ENCODE measurements around the gene DNAJB13.

Gene DNAJB13

DNA sequence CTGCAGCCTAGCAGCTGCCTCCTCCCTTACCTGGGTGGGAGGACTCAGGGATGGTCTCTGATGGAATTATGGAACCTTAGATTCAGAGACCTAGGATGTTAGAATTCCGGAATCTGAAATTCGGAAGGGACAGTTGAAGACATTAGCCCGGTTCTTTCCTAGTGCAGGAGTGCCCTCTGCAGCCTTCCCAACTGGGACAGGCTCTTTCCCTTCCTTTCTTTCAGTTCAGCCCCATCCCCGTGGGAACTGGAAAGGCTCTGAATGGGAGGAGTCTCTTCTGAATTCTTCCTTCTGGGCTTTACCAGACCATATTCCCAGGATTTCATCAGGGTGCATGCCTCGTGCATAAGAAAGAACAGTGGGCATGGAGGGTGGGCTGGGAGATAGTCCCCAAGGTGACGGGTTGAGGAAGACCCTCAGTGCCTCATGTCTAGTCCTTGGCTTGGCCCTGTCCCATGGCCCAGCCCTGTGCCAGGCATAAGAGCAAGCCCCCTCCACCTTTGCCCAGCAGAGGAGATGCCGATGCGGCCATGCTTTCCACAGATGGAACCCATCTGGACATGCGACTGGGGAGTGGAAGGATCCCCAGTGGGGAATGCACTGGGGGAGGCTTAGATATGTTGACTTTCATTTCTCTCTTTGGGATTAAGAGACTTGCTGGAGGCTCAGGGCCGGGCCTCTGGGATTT lies 14.4 kb downstream of the DNAJB13 start:
- H3K9me3 ChIP-seq (ENCODE audit: control insufficient read depth in 1 of 2, low read length in 2 of 2): no peaks in the 10 kb centered on the region
- peaks cover 0 to 5% of the 10 kb centered on the region in 2 donors for H3K4me1 ChIP-seq (ENCODE audit: control insufficient read depth in 1 of 2, insufficient read depth in 2 of 2, low read length in 2 of 2)
- no peak overlapping the region for H3K27ac ChIP-seq (ENCODE audit: low read depth, low read length)
- H3K4me3 ChIP-seq (ENCODE audit: low read depth in 1 of 2, low read length in 2 of 2): no peak overlapping the region
- H3K36me3 ChIP-seq (ENCODE audit: control insufficient read depth in 1 of 2, insufficient read depth in 2 of 2, low read length in 2 of 2): no peaks in the 10 kb centered on the region
- no peak overlapping the region for H3K9ac ChIP-seq (ENCODE audit: low read depth in 1 of 2, low read length in 2 of 2)
- H3K27me3 ChIP-seq (ENCODE audit: control insufficient read depth in 1 of 2, insufficient read depth in 2 of 2, low read length in 2 of 2): no peaks in the 10 kb centered on the region

- H3K9me3 ChIP-seq (ENCODE audit: control insufficient read depth in 1 of 2, low read length in 2 of 2): no peaks in the 10 kb centered on the region
- no peak overlapping the region for H3K9ac ChIP-seq (ENCODE audit: low read depth in 1 of 2, low read length in 2 of 2)
- H3K27me3 ChIP-seq (ENCODE audit: control insufficient read depth in 1 of 2, insufficient read depth in 2 of 2, low read length in 2 of 2): no peaks in the 10 kb centered on the region
- H3K4me3 ChIP-seq (ENCODE audit: low read depth in 1 of 2, low read length in 2 of 2): no peak overlapping the region
- H3K36me3 ChIP-seq (ENCODE audit: control insufficient read depth in 1 of 2, insufficient read depth in 2 of 2, low read length in 2 of 2): no peaks in the 10 kb centered on the region
- H3K4me1 ChIP-seq (ENCODE audit: control insufficient read depth in 1 of 2, insufficient read depth in 2 of 2, low read length in 2 of 2): peaks cover 0 to 5% of the 10 kb centered on the region in 2 donors
- no peak overlapping the region for H3K27ac ChIP-seq (ENCODE audit: low read depth, low read length)
These were observed 14.9 kb downstream of the DNAJB13 start for GRCh38 chr11:73965764-73966121.

DNA sequence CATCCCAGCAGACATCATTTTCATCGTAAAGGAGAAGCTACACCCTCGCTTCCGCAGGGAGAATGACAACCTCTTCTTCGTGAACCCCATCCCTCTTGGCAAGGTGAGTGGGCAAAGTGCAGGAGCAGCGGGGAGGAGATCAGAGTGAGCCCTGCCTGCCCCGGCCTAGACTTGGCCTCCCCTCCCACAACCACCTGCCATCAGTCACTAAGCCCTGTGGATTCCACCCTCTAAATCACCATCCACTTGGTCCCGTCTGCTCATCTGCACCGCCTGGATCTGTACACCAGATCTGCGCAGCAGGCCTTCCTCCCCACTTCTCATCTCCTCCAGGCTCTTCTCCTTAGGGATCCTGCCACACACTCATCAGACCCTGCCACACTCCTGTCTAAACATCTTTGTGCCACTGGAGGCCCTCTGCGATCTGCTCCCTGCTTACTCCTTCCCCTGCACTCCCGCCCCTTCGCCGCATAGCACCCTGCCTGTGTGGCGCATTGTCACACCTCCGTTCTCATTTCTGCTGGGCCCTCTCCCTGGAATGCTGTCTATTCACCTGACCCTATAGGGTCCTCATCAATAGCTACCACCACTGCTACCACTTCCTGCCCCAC lies 17.6 kb downstream of the DNAJB13 start:
- Histone ChIP-seq H3K27ac (ENCODE audit: low read depth, low read length) (no peak overlapping the region), H3K4me3 (ENCODE audit: low read depth in 1 of 2, low read length in 2 of 2) (no peak overlapping the region), H3K36me3 (ENCODE audit: control insufficient read depth in 1 of 2, insufficient read depth in 2 of 2, low read length in 2 of 2) (no peaks in the 10 kb centered on the region), H3K4me1 (ENCODE audit: control insufficient read depth in 1 of 2, insufficient read depth in 2 of 2, low read length in 2 of 2) (peaks cover 10 to 12% of the 10 kb centered on the region in 2 donors), H3K27me3 (ENCODE audit: control insufficient read depth in 1 of 2, insufficient read depth in 2 of 2, low read length in 2 of 2) (no peaks in the 10 kb centered on the region), H3K9ac (ENCODE audit: low read depth in 1 of 2, low read length in 2 of 2) (no peak overlapping the region), H3K9me3 (ENCODE audit: control insufficient read depth in 1 of 2, low read length in 2 of 2) (no peaks in the 10 kb centered on the region)

GRCh38 chr11:73969091-73969490 lies 18.3 kb downstream of the DNAJB13 start:
- no peaks in the 10 kb centered on the region for H3K9me3 ChIP-seq (ENCODE audit: control insufficient read depth in 1 of 2, low read length in 2 of 2)
- peaks cover 0 to under 1% of the 10 kb centered on the region in 2 donors for H3K36me3 ChIP-seq (ENCODE audit: control insufficient read depth in 1 of 2, insufficient read depth in 2 of 2, low read length in 2 of 2)
- H3K9ac ChIP-seq (ENCODE audit: low read depth in 1 of 2, low read length in 2 of 2): no peak overlapping the region
- no peaks in the 10 kb centered on the region for H3K27me3 ChIP-seq (ENCODE audit: control insufficient read depth in 1 of 2, insufficient read depth in 2 of 2, low read length in 2 of 2)
- H3K27ac ChIP-seq (ENCODE audit: low read depth, low read length): no peak overlapping the region
- H3K4me1 ChIP-seq (ENCODE audit: control insufficient read depth in 1 of 2, insufficient read depth in 2 of 2, low read length in 2 of 2): peaks cover 16 to 19% of the 10 kb centered on the region in 2 donors
- no peak overlapping the region for H3K4me3 ChIP-seq (ENCODE audit: low read depth in 1 of 2, low read length in 2 of 2)

- H3K4me3 ChIP-seq (ENCODE audit: low read depth in 1 of 2, low read length in 2 of 2): no peak overlapping the region
- no peaks in the 10 kb centered on the region for H3K9me3 ChIP-seq (ENCODE audit: control insufficient read depth in 1 of 2, low read length in 2 of 2)
- no peaks in the 10 kb centered on the region for H3K27me3 ChIP-seq (ENCODE audit: control insufficient read depth in 1 of 2, insufficient read depth in 2 of 2, low read length in 2 of 2)
- no peak overlapping the region for H3K27ac ChIP-seq (ENCODE audit: low read depth, low read length)
- no peak overlapping the region for H3K9ac ChIP-seq (ENCODE audit: low read depth in 1 of 2, low read length in 2 of 2)
- peaks cover 20 to 26% of the 10 kb centered on the region in 2 donors for H3K4me1 ChIP-seq (ENCODE audit: control insufficient read depth in 1 of 2, insufficient read depth in 2 of 2, low read length in 2 of 2)
- peaks cover 9 to 10% of the 10 kb centered on the region in 2 donors for H3K36me3 ChIP-seq (ENCODE audit: control insufficient read depth in 1 of 2, insufficient read depth in 2 of 2, low read length in 2 of 2)
These were observed 19.4 kb downstream of the DNAJB13 start for GRCh38 chr11:73969991-73970800.

GRCh38 chr11:73971175-73971719 lies 20.4 kb downstream of the DNAJB13 start:
- peaks cover 16 to 20% of the 10 kb centered on the region in 2 donors for H3K36me3 ChIP-seq (ENCODE audit: control insufficient read depth in 1 of 2, insufficient read depth in 2 of 2, low read length in 2 of 2)
- no peak overlapping the region for H3K9ac ChIP-seq (ENCODE audit: low read depth in 1 of 2, low read length in 2 of 2)
- H3K4me1 ChIP-seq (ENCODE audit: control insufficient read depth in 1 of 2, insufficient read depth in 2 of 2, low read length in 2 of 2): peaks cover 20 to 29% of the 10 kb centered on the region in 2 donors
- no peaks in the 10 kb centered on the region for H3K27me3 ChIP-seq (ENCODE audit: control insufficient read depth in 1 of 2, insufficient read depth in 2 of 2, low read length in 2 of 2)
- no peak overlapping the region for H3K27ac ChIP-seq (ENCODE audit: low read depth, low read length)
- no peaks in the 10 kb centered on the region for H3K9me3 ChIP-seq (ENCODE audit: control insufficient read depth in 1 of 2, low read length in 2 of 2)
- H3K4me3 ChIP-seq (ENCODE audit: low read depth in 1 of 2, low read length in 2 of 2): no peak overlapping the region

DNA sequence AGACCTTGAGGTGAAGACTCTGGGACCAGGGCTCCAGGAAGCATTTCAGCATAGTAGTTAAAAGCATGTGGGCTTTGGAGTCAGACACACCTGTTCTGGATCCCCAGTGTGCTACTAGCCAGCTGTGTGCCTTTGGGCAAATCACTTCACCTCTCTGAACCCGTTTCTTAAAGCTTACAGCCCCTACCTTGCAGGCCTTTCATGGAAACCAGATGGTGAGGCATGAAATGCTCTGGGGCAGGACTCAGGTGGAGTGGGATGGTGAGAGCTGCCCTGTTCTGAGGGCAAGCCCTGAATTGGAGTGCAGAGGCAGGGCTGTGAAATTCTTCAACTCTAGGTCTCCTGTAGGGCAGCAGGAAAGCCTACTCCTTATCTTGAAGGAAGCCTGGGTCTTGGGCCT lies 21.4 kb downstream of the DNAJB13 start:
- Histone ChIP-seq H3K4me3 (ENCODE audit: low read depth in 1 of 2, low read length in 2 of 2) (no peak overlapping the region), H3K36me3 (ENCODE audit: control insufficient read depth in 1 of 2, insufficient read depth in 2 of 2, low read length in 2 of 2) (peaks cover 25 to 29% of the 10 kb centered on the region in 2 donors), H3K9me3 (ENCODE audit: control insufficient read depth in 1 of 2, low read length in 2 of 2) (no peaks in the 10 kb centered on the region), H3K9ac (ENCODE audit: low read depth in 1 of 2, low read length in 2 of 2) (no peak overlapping the region), H3K4me1 (ENCODE audit: control insufficient read depth in 1 of 2, insufficient read depth in 2 of 2, low read length in 2 of 2) (peaks cover 24 to 29% of the 10 kb centered on the region in 2 donors), H3K27ac (ENCODE audit: low read depth, low read length) (no peak overlapping the region), H3K27me3 (ENCODE audit: control insufficient read depth in 1 of 2, insufficient read depth in 2 of 2, low read length in 2 of 2) (no peaks in the 10 kb centered on the region)

DNA sequence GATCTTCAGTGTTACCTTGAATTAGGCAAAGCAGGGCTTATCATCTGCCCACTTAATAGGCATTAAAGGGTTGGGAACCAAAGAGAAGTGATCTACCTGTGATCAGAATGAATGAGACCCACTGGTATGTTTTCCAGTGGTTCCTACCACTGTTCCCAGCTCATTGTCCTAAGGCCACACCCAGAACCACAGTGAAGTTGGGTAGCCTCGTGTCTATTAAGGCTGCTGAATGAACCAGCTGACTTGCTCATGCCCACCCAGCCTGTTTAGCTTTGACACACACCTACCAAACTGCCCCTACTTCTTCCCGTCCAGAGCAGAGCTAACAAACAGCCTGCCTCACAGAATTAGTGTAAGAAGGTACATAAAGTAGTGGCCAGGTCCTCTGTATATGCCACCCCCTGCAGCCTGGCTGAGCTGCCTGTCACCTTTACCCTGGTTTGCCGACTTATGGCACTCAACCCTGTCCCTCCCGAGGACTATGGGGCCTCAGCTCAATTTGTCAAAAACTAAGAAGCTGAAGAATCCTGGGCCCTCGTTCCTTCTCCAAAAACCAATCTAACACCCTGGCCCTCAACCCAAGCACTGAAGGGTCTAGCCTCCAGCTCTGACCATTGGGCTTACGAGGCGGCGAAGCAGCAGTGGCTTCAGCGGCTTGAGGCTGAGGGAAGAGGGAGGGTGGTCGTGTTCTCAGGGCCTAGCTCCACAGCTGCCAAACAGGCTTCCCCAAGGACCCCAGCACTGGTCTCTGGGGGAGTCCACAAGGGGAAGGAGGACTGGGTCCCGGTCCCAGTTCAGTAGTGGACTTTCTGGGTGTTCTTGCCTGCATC lies 22.0 kb downstream of the DNAJB13 start:
- H3K27ac ChIP-seq (ENCODE audit: low read depth, low read length): no peak overlapping the region

GRCh38 chr11:73974604-73975478 lies 24.0 kb downstream of the DNAJB13 start:
- Histone ChIP-seq H3K4me1 (ENCODE audit: control insufficient read depth in 1 of 2, insufficient read depth in 2 of 2, low read length in 2 of 2) (peaks cover 34 to 49% of the 10 kb centered on the region in 2 donors), H3K36me3 (ENCODE audit: control insufficient read depth in 1 of 2, insufficient read depth in 2 of 2, low read length in 2 of 2) (peaks cover 44 to 47% of the 10 kb centered on the region in 2 donors), H3K27ac (ENCODE audit: low read depth, low read length) (no peak overlapping the region)

More for the DNA sequence above, 22.0 kb downstream of the DNAJB13 start:
- Histone ChIP-seq H3K4me3 (ENCODE audit: low read depth in 1 of 2, low read length in 2 of 2) (no peak overlapping the region), H3K36me3 (ENCODE audit: control insufficient read depth in 1 of 2, insufficient read depth in 2 of 2, low read length in 2 of 2) (peaks cover 32 to 36% of the 10 kb centered on the region in 2 donors), H3K9me3 (ENCODE audit: control insufficient read depth in 1 of 2, low read length in 2 of 2) (no peaks in the 10 kb centered on the region), H3K9ac (ENCODE audit: low read depth in 1 of 2, low read length in 2 of 2) (no peak overlapping the region), H3K4me1 (ENCODE audit: control insufficient read depth in 1 of 2, insufficient read depth in 2 of 2, low read length in 2 of 2) (peaks cover 24 to 36% of the 10 kb centered on the region in 2 donors), H3K27me3 (ENCODE audit: control insufficient read depth in 1 of 2, insufficient read depth in 2 of 2, low read length in 2 of 2) (no peaks in the 10 kb centered on the region)

More at GRCh38 chr11:73974604-73975478, 24.0 kb downstream of the DNAJB13 start:
- Histone ChIP-seq H3K4me3 (ENCODE audit: low read depth in 1 of 2, low read length in 2 of 2) (no peak overlapping the region), H3K9ac (ENCODE audit: low read depth in 1 of 2, low read length in 2 of 2) (no peak overlapping the region), H3K27me3 (ENCODE audit: control insufficient read depth in 1 of 2, insufficient read depth in 2 of 2, low read length in 2 of 2) (no peaks in the 10 kb centered on the region), H3K9me3 (ENCODE audit: control insufficient read depth in 1 of 2, low read length in 2 of 2) (no peaks in the 10 kb centered on the region)

All from duodenal mucosa (tissue), 2 donors.